Measurements from ENCODE around the gene ALG14.

DNA sequence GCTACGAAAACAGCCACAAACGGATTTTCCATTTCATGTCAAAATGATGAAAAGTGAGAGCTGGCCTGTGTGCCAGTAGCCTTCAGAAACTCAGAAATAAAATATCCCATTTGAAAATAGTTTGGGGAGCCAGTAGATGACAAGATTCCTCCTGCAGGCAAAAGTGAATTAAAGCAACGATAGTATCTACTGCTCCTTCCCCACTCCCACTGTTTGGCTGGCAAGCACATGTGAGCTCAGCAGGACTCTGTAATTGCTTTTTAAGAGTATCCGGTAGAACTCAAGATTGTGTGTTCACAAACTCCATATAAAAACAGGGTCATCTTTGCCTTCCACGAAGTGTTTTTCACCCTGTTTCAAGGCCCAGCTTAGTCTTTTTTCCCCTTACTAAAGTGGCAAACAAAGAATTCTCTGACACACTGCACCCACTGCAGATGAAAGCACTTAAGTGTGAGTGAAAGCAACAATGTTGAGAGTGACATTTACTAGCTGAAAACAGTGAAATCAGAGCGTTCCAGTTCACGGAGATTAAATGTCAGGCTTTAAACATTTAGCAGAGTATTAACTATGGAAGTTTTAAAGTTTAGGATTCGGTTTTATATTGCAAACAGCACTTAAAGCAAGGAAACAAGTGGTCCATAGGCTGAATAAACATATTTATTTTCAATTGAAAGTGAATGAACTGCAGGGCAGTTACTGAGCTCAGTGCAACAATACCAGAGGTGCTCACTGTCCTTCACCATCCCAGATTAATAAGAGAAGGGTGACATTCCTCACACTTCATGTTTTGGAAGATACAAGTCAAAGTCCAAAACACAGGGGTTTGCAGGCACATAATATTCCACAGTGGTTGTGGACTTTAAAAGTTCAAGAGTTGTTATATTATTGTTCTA is 70.0 kb downstream of the ALG14 start:
- TF ChIP-seq, protein P1, sequence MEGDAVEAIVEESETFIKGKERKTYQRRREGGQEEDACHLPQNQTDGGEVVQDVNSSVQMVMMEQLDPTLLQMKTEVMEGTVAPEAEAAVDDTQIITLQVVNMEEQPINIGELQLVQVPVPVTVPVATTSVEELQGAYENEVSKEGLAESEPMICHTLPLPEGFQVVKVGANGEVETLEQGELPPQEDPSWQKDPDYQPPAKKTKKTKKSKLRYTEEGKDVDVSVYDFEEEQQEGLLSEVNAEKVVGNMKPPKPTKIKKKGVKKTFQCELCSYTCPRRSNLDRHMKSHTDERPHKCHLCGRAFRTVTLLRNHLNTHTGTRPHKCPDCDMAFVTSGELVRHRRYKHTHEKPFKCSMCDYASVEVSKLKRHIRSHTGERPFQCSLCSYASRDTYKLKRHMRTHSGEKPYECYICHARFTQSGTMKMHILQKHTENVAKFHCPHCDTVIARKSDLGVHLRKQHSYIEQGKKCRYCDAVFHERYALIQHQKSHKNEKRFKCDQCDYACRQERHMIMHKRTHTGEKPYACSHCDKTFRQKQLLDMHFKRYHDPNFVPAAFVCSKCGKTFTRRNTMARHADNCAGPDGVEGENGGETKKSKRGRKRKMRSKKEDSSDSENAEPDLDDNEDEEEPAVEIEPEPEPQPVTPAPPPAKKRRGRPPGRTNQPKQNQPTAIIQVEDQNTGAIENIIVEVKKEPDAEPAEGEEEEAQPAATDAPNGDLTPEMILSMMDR (IDR thresholded peaks at IDR 0.05): no peak
- no peak for TF ChIP-seq POLR2A (IDR thresholded peaks at IDR 0.05)
- no peak for TF ChIP-seq POLR2AphosphoS5 (IDR thresholded peaks at IDR 0.05)
